ENCODE results near the gene NR2F2.

NR2F2 gene

GRCh38 chr15:96312641-96313335 lies 17.7 kb upstream of the NR2F2 start:
- TF ChIP-seq REST (IDR thresholded peaks at IDR 0.05; ENCODE audit: insufficient read depth in 1 of 2, low read depth in 2 of 2, low read length in 2 of 2), result no peak
- TF ChIP-seq TAF1 (IDR thresholded peaks at IDR 0.05; ENCODE audit: borderline replicate concordance, insufficient read depth, low read length), result no peak
- TF ChIP-seq FOXP2 (optimal IDR thresholded peaks at IDR 0.05; ENCODE audit: borderline replicate concordance, extremely low read depth, extremely low read length, insufficient read depth), result no peak
- TF ChIP-seq SIN3A (IDR thresholded peaks at IDR 0.05; ENCODE audit: borderline replicate concordance, insufficient read depth, low read length), result no peak
- no peak for TF ChIP-seq POLR2AphosphoS5 (IDR thresholded peaks at IDR 0.05; ENCODE audit: low read depth, low read length)

- TF ChIP-seq SIN3A (IDR thresholded peaks at IDR 0.05; ENCODE audit: borderline replicate concordance, insufficient read depth, low read length), result no peak
- no peak for TF ChIP-seq REST (IDR thresholded peaks at IDR 0.05; ENCODE audit: insufficient read depth in 1 of 2, low read depth in 2 of 2, low read length in 2 of 2)
- no peak for TF ChIP-seq FOXP2 (optimal IDR thresholded peaks at IDR 0.05; ENCODE audit: borderline replicate concordance, extremely low read depth, extremely low read length, insufficient read depth)
- no peak for TF ChIP-seq POLR2AphosphoS5 (IDR thresholded peaks at IDR 0.05; ENCODE audit: low read depth, low read length)
- no peak for TF ChIP-seq TAF1 (IDR thresholded peaks at IDR 0.05; ENCODE audit: borderline replicate concordance, insufficient read depth, low read length)
These were observed 16.0 kb upstream of the NR2F2 start for GRCh38 chr15:96314518-96314917.

GRCh38 chr15:96314963-96315362 lies 15.5 kb upstream of the NR2F2 start:
- no peak for TF ChIP-seq FOXP2 (optimal IDR thresholded peaks at IDR 0.05; ENCODE audit: borderline replicate concordance, extremely low read depth, extremely low read length, insufficient read depth)

- no peak for TF ChIP-seq REST (IDR thresholded peaks at IDR 0.05; ENCODE audit: insufficient read depth in 1 of 2, low read depth in 2 of 2, low read length in 2 of 2)
- TF ChIP-seq TAF1 (IDR thresholded peaks at IDR 0.05; ENCODE audit: borderline replicate concordance, insufficient read depth, low read length), result no peak
- TF ChIP-seq SIN3A (IDR thresholded peaks at IDR 0.05; ENCODE audit: borderline replicate concordance, insufficient read depth, low read length), result no peak
- no peak for TF ChIP-seq POLR2AphosphoS5 (IDR thresholded peaks at IDR 0.05; ENCODE audit: low read depth, low read length)
- TF ChIP-seq FOXP2 (optimal IDR thresholded peaks at IDR 0.05; ENCODE audit: borderline replicate concordance, extremely low read depth, extremely low read length, insufficient read depth), result no peak
These were observed 13.4 kb upstream of the NR2F2 start for GRCh38 chr15:96316953-96317629.

- TF ChIP-seq SIN3A (IDR thresholded peaks at IDR 0.05; ENCODE audit: borderline replicate concordance, insufficient read depth, low read length), result no peak
- no peak for TF ChIP-seq FOXP2 (optimal IDR thresholded peaks at IDR 0.05; ENCODE audit: borderline replicate concordance, extremely low read depth, extremely low read length, insufficient read depth)
- no peak for TF ChIP-seq REST (IDR thresholded peaks at IDR 0.05; ENCODE audit: insufficient read depth in 1 of 2, low read depth in 2 of 2, low read length in 2 of 2)
- TF ChIP-seq POLR2AphosphoS5 (IDR thresholded peaks at IDR 0.05; ENCODE audit: low read depth, low read length), result no peak
- no peak for TF ChIP-seq TAF1 (IDR thresholded peaks at IDR 0.05; ENCODE audit: borderline replicate concordance, insufficient read depth, low read length)
These were observed 10.4 kb upstream of the NR2F2 start for GRCh38 chr15:96320107-96320506.

Measured in PFSK-1 (cell line).